DOHH2 (cell line): Measurements from ENCODE around the gene CFAP73.
A peak's percentile ranks its signal among the peaks of the same experiment; 100 is the strongest.

Experiments
- H3F3A ChIP-seq: fragments of 200-600 bp; sonication (generic), shearing (Covaris generic); 2 replicates; pipeline ENCODE4 v1.6.0; 2016; ENCODE audit warnings: antibody characterized with exemption, mild to moderate bottlenecking; ENCODE audit not compliant: control insufficient read depth, insufficient read depth
- H3K27ac ChIP-seq: fragments of 200-600 bp; sonication (generic); 2 replicates; pipeline ENCODE4 v1.5.1; 2014; ENCODE audit warnings: low read depth, mild to moderate bottlenecking, low read length, moderate library complexity
- H3K27me3 ChIP-seq: fragments of 200-600 bp; sonication (generic); 2 replicates; pipeline ENCODE4 v1.6.1; 2014; ENCODE audit warnings: mild to moderate bottlenecking, low read length, mixed read lengths; ENCODE audit not compliant: control insufficient read depth
- H3K36me3 ChIP-seq: fragments of 200-600 bp; sonication (generic); 2 replicates; pipeline ENCODE4 v1.6.1; 2014; ENCODE audit warnings: mild to moderate bottlenecking, low read length, moderate library complexity, mixed read lengths; ENCODE audit not compliant: control insufficient read depth
- H3K4me1 ChIP-seq: fragments of 200-600 bp; sonication (generic); 2 replicates; pipeline ENCODE4 v1.6.1; 2014; ENCODE audit warnings: mild to moderate bottlenecking, low read length, mixed read lengths; ENCODE audit not compliant: control insufficient read depth
- H3K4me2 ChIP-seq: fragments of 200-600 bp; sonication (generic); 2 replicates; pipeline ENCODE4 v1.6.0; 2014; ENCODE audit warnings: mild to moderate bottlenecking, low read length, moderate library complexity
- H3K4me3 ChIP-seq: fragments of 200-600 bp; sonication (generic); 2 replicates; pipeline ENCODE4 v1.5.1; 2014; ENCODE audit warnings: mild to moderate bottlenecking, low read length, mixed read lengths
- H3K79me2 ChIP-seq: fragments of 200-600 bp; sonication (generic); 2 replicates; pipeline ENCODE4 v1.6.1; 2014; ENCODE audit warnings: mild to moderate bottlenecking, low read length, mixed read lengths; ENCODE audit not compliant: control insufficient read depth
- H3K9me2 ChIP-seq: fragments of 200-600 bp; sonication (generic); replicated peaks from 2 replicates; pipeline ENCODE4 v1.6.1; 2014; ENCODE audit warnings: mild to moderate bottlenecking, low read length, mixed read lengths; ENCODE audit not compliant: control insufficient read depth
- H3K9me3 ChIP-seq: fragments of 200-600 bp; sonication (generic); 2 replicates; pipeline ENCODE4 v1.6.1; 2014; ENCODE audit warnings: antibody characterized with exemption, low read length, mixed read lengths; ENCODE audit not compliant: control insufficient read depth, insufficient read depth
- H4K20me1 ChIP-seq: fragments of 200-600 bp; sonication (generic); 2 replicates; pipeline ENCODE4 v1.6.0; 2014; ENCODE audit warnings: low read depth, mild to moderate bottlenecking, antibody characterized with exemption, low read length, moderate library complexity; ENCODE audit not compliant: control insufficient read depth, insufficient read depth
- CTCF ChIP-seq: fragments of 200-600 bp; sonication (generic); IDR thresholded peaks from one replicate; pipeline ENCODE4 v1.5.1; 2014; ENCODE audit warnings: antibody characterized with exemption, mild to moderate bottlenecking, low read depth, low read length; ENCODE audit not compliant: poor library complexity, severe bottlenecking
- EZH2phosphoT487 ChIP-seq: fragments of 200-600 bp; sonication (generic); IDR thresholded peaks from 2 replicates; pipeline ENCODE4 v1.6.1; 2017; ENCODE audit warnings: borderline replicate concordance, mild to moderate bottlenecking, antibody characterized with exemption, low read length, moderate library complexity, mixed read lengths

CFAP73 gene

GRCh38 chr12:113158439-113159203 is 9.1 kb downstream of the CFAP73 start:
- H4K20me1 ChIP-seq, result peaks cover 9% of the 10 kb centered on the region
- no peaks in the 10 kb centered on the region for H3K9me2 ChIP-seq
- H3K79me2 ChIP-seq, result peaks cover 8% of the 10 kb centered on the region
- peaks cover 3% of the 10 kb centered on the region; the same call in 1 of the 2 replicates for H3K27me3 ChIP-seq
- no peaks in the 10 kb centered on the region for H3K9me3 ChIP-seq
- no peak overlapping the region for H3K4me2 ChIP-seq
- H3K4me3 ChIP-seq, result no peak overlapping the region
- peaks cover 26% of the 10 kb centered on the region for H3F3A ChIP-seq
- no peak for TF ChIP-seq EZH2phosphoT487
- peaks cover 54% of the 10 kb centered on the region for H3K4me1 ChIP-seq
- peaks cover 69% of the 10 kb centered on the region for H3K36me3 ChIP-seq
- H3K27ac ChIP-seq, result no peak overlapping the region

- no peak for TF ChIP-seq CTCF
- no peak for TF ChIP-seq EZH2phosphoT487
- H3K4me3 ChIP-seq, result no peak overlapping the region
- H3K27me3 ChIP-seq, result no peaks in the 10 kb centered on the region
- no peak overlapping the region for H3K27ac ChIP-seq
- H3K36me3 ChIP-seq, result peaks cover 75% of the 10 kb centered on the region
- H3F3A ChIP-seq, result peaks cover 19% of the 10 kb centered on the region
- no peaks in the 10 kb centered on the region for H3K9me3 ChIP-seq
- H4K20me1 ChIP-seq, result peaks cover 9% of the 10 kb centered on the region
- peaks cover 8% of the 10 kb centered on the region for H3K79me2 ChIP-seq
- H3K9me2 ChIP-seq, result no peaks in the 10 kb centered on the region
- H3K4me1 ChIP-seq, result peaks cover 41% of the 10 kb centered on the region
- no peak overlapping the region for H3K4me2 ChIP-seq
Observed at GRCh38 chr12:113159937-113160336, 10.4 kb downstream of the CFAP73 start.

GRCh38 chr12:113161415-113162016 is 12.0 kb downstream of the CFAP73 start:
- Histone ChIP-seq H3K9me3 (no peaks in the 10 kb centered on the region), H3K4me3 (peak overlapping the region; percentile 48), H3K36me3 (peaks cover 88% of the 10 kb centered on the region), H3K27me3 (no peaks in the 10 kb centered on the region), H3K79me2 (peaks cover 8% of the 10 kb centered on the region), H3K4me2 (peak overlapping the region; percentile 78), H3F3A (peaks cover 14% of the 10 kb centered on the region), H3K9me2 (no peaks in the 10 kb centered on the region), H4K20me1 (peaks cover 9% of the 10 kb centered on the region), H3K4me1 (peaks cover 29% of the 10 kb centered on the region), H3K27ac (peak overlapping the region; percentile 62)
- TF ChIP-seq EZH2phosphoT487 (no peak), CTCF (no peak)
